ENCODE results near the gene GALNT12.

GALNT12 gene

GRCh38 chr9:98809311-98810101 is 2.0 kb downstream of the GALNT12 start:
- Histone ChIP-seq H3K27me3 (ENCODE audit: insufficient read depth, low read length) (peaks cover 37% of the 10 kb centered on the region), H3K9ac (ENCODE audit: low read depth, low read length) (no peak overlapping the region), H3K4me1 (ENCODE audit: insufficient read depth, low read length) (peaks cover 19% of the 10 kb centered on the region; the same call in 1 of the 2 replicates), H3K4me3 (ENCODE audit: low read length) (peak overlapping the region; percentile 73), H3K36me3 (ENCODE audit: insufficient read depth, low read depth, low read length) (no peaks in the 10 kb centered on the region), H3K27ac (ENCODE audit: low read length) (no peak overlapping the region), H3K9me3 (ENCODE audit: insufficient read depth, low read depth, low read length) (no peaks in the 10 kb centered on the region)

GRCh38 chr9:98810102-98810842 is 2.8 kb downstream of the GALNT12 start:
- no peak overlapping the region for H3K27ac ChIP-seq (ENCODE audit: low read length)
- H3K36me3 ChIP-seq (ENCODE audit: insufficient read depth, low read depth, low read length) = no peaks in the 10 kb centered on the region
- H3K4me1 ChIP-seq (ENCODE audit: insufficient read depth, low read length) = peaks cover 19% of the 10 kb centered on the region; the same call in 1 of the 2 replicates
- H3K4me3 ChIP-seq (ENCODE audit: low read length) = no peak overlapping the region
- H3K9me3 ChIP-seq (ENCODE audit: insufficient read depth, low read depth, low read length) = no peaks in the 10 kb centered on the region
- H3K9ac ChIP-seq (ENCODE audit: low read depth, low read length) = no peak overlapping the region
- peaks cover 35% of the 10 kb centered on the region for H3K27me3 ChIP-seq (ENCODE audit: insufficient read depth, low read length)

- H3K36me3 ChIP-seq (ENCODE audit: insufficient read depth, low read depth, low read length) = no peaks in the 10 kb centered on the region
- no peak overlapping the region for H3K27ac ChIP-seq (ENCODE audit: low read length)
- peaks cover 26% of the 10 kb centered on the region for H3K27me3 ChIP-seq (ENCODE audit: insufficient read depth, low read length)
- peaks cover 19% of the 10 kb centered on the region; the same call in 1 of the 2 replicates for H3K4me1 ChIP-seq (ENCODE audit: insufficient read depth, low read length)
- H3K9me3 ChIP-seq (ENCODE audit: insufficient read depth, low read depth, low read length) = no peaks in the 10 kb centered on the region
- no peak overlapping the region for H3K9ac ChIP-seq (ENCODE audit: low read depth, low read length)
- no peak overlapping the region for H3K4me3 ChIP-seq (ENCODE audit: low read length)
These were observed 3.7 kb downstream of the GALNT12 start for GRCh38 chr9:98811051-98811650.

GRCh38 chr9:98815391-98815951 is 8.0 kb downstream of the GALNT12 start:
- H3K27ac ChIP-seq (ENCODE audit: low read length) = no peak overlapping the region
- no peaks in the 10 kb centered on the region for H3K9me3 ChIP-seq (ENCODE audit: insufficient read depth, low read depth, low read length)
- no peaks in the 10 kb centered on the region for H3K27me3 ChIP-seq (ENCODE audit: insufficient read depth, low read length)
- H3K4me1 ChIP-seq (ENCODE audit: insufficient read depth, low read length) = no peaks in the 10 kb centered on the region; the same call in 1 of the 2 replicates
- H3K36me3 ChIP-seq (ENCODE audit: insufficient read depth, low read depth, low read length) = no peaks in the 10 kb centered on the region
- H3K4me3 ChIP-seq (ENCODE audit: low read length) = no peak overlapping the region
- H3K9ac ChIP-seq (ENCODE audit: low read depth, low read length) = no peak overlapping the region

- Histone ChIP-seq H3K27me3 (ENCODE audit: insufficient read depth, low read length) (no peaks in the 10 kb centered on the region), H3K27ac (ENCODE audit: low read length) (no peak overlapping the region), H3K36me3 (ENCODE audit: insufficient read depth, low read depth, low read length) (no peaks in the 10 kb centered on the region), H3K9ac (ENCODE audit: low read depth, low read length) (no peak overlapping the region), H3K9me3 (ENCODE audit: insufficient read depth, low read depth, low read length) (no peaks in the 10 kb centered on the region), H3K4me1 (ENCODE audit: insufficient read depth, low read length) (no peaks in the 10 kb centered on the region), H3K4me3 (ENCODE audit: low read length) (no peak overlapping the region)
These were observed 11.3 kb downstream of the GALNT12 start for GRCh38 chr9:98818764-98819163.

- no peak overlapping the region for H3K4me3 ChIP-seq (ENCODE audit: low read length)
- no peak overlapping the region for H3K9ac ChIP-seq (ENCODE audit: low read depth, low read length)
- H3K36me3 ChIP-seq (ENCODE audit: insufficient read depth, low read depth, low read length) = no peaks in the 10 kb centered on the region
- H3K27ac ChIP-seq (ENCODE audit: low read length) = no peak overlapping the region
- no peaks in the 10 kb centered on the region for H3K9me3 ChIP-seq (ENCODE audit: insufficient read depth, low read depth, low read length)
- H3K4me1 ChIP-seq (ENCODE audit: insufficient read depth, low read length) = no peaks in the 10 kb centered on the region
- H3K27me3 ChIP-seq (ENCODE audit: insufficient read depth, low read length) = no peaks in the 10 kb centered on the region
These were observed 11.8 kb downstream of the GALNT12 start for GRCh38 chr9:98819231-98819630.

GRCh38 chr9:98821831-98822230 is 14.4 kb downstream of the GALNT12 start:
- no peak overlapping the region for H3K9ac ChIP-seq (ENCODE audit: low read depth, low read length)
- no peaks in the 10 kb centered on the region for H3K27me3 ChIP-seq (ENCODE audit: insufficient read depth, low read length)
- H3K27ac ChIP-seq (ENCODE audit: low read length) = no peak overlapping the region
- H3K4me3 ChIP-seq (ENCODE audit: low read length) = no peak overlapping the region
- H3K9me3 ChIP-seq (ENCODE audit: insufficient read depth, low read depth, low read length) = no peaks in the 10 kb centered on the region
- no peaks in the 10 kb centered on the region for H3K4me1 ChIP-seq (ENCODE audit: insufficient read depth, low read length)
- no peaks in the 10 kb centered on the region for H3K36me3 ChIP-seq (ENCODE audit: insufficient read depth, low read depth, low read length)

- Histone ChIP-seq H3K4me1 (ENCODE audit: insufficient read depth, low read length) (no peaks in the 10 kb centered on the region), H3K27ac (ENCODE audit: low read length) (no peak overlapping the region), H3K4me3 (ENCODE audit: low read length) (no peak overlapping the region), H3K36me3 (ENCODE audit: insufficient read depth, low read depth, low read length) (0 out of 2 replicates have a peak, but pooled peaks cover 5% of the 10 kb centered on the region), H3K9ac (ENCODE audit: low read depth, low read length) (no peak overlapping the region), H3K27me3 (ENCODE audit: insufficient read depth, low read length) (no peaks in the 10 kb centered on the region), H3K9me3 (ENCODE audit: insufficient read depth, low read depth, low read length) (no peaks in the 10 kb centered on the region)
These were observed 15.2 kb downstream of the GALNT12 start for GRCh38 chr9:98822661-98823060.

- H3K4me3 ChIP-seq (ENCODE audit: low read length) = no peak overlapping the region
- H3K4me1 ChIP-seq (ENCODE audit: insufficient read depth, low read length) = no peaks in the 10 kb centered on the region
- H3K9me3 ChIP-seq (ENCODE audit: insufficient read depth, low read depth, low read length) = no peaks in the 10 kb centered on the region
- H3K27ac ChIP-seq (ENCODE audit: low read length) = no peak overlapping the region
- 0 out of 2 replicates have a peak, but pooled peaks cover 5% of the 10 kb centered on the region for H3K36me3 ChIP-seq (ENCODE audit: insufficient read depth, low read depth, low read length)
- H3K27me3 ChIP-seq (ENCODE audit: insufficient read depth, low read length) = no peaks in the 10 kb centered on the region
- no peak overlapping the region for H3K9ac ChIP-seq (ENCODE audit: low read depth, low read length)
These were observed 16.3 kb downstream of the GALNT12 start for GRCh38 chr9:98823666-98824334.

GRCh38 chr9:98825414-98825813 is 17.9 kb downstream of the GALNT12 start:
- Histone ChIP-seq H3K27me3 (ENCODE audit: insufficient read depth, low read length) (no peaks in the 10 kb centered on the region), H3K4me1 (ENCODE audit: insufficient read depth, low read length) (no peaks in the 10 kb centered on the region), H3K9ac (ENCODE audit: low read depth, low read length) (no peak overlapping the region), H3K9me3 (ENCODE audit: insufficient read depth, low read depth, low read length) (no peaks in the 10 kb centered on the region), H3K4me3 (ENCODE audit: low read length) (no peak overlapping the region), H3K27ac (ENCODE audit: low read length) (no peak overlapping the region), H3K36me3 (ENCODE audit: insufficient read depth, low read depth, low read length) (0 out of 2 replicates have a peak, but pooled peaks cover 5% of the 10 kb centered on the region)

GRCh38 chr9:98826716-98827115 is 19.2 kb downstream of the GALNT12 start:
- Histone ChIP-seq H3K27ac (ENCODE audit: low read length) (no peak overlapping the region), H3K36me3 (ENCODE audit: insufficient read depth, low read depth, low read length) (0 out of 2 replicates have a peak, but pooled peaks cover 5% of the 10 kb centered on the region), H3K4me3 (ENCODE audit: low read length) (no peak overlapping the region), H3K4me1 (ENCODE audit: insufficient read depth, low read length) (no peaks in the 10 kb centered on the region), H3K9ac (ENCODE audit: low read depth, low read length) (no peak overlapping the region), H3K27me3 (ENCODE audit: insufficient read depth, low read length) (no peaks in the 10 kb centered on the region), H3K9me3 (ENCODE audit: insufficient read depth, low read depth, low read length) (no peaks in the 10 kb centered on the region)
